GM19035 (cell line): ENCODE measurements around the gene CEP41.
"Not testable (repeated sequence)": the region's sequence is repeated elsewhere in the genome, so short reads cannot be mapped to it uniquely, and the experiment has no call there.

Experiments used
- ATAC-seq: cut with Tn5 transposase; IDR thresholded peaks from one replicate; pipeline ENCODE4 v1.9.1; 2021; ENCODE audit not compliant: unreplicated experiment

CEP41 gene

GRCh38 chr7:130463553-130464434 is 23.0 kb upstream of the CEP41 start:
- no peak for ATAC-seq

DNA sequence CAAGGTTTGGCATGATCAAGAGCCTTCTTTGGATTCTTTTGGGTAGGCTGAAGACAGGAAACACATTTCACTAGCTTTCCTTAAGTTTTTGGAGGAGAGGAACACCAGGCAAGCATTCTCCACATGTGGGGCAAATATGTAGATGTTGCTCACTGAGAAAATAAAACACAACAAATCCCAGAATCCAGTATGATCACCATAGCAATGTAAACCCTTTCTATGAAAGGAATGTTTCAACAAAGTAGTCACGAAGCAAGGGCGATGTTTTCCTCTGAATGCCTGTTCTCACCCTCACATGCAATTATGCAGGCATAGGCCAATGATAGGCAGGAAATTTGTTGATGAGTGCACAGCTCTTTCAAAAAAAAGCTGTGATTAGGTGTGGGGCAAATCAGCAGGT is 20.5 kb upstream of the CEP41 start:
- no peak for ATAC-seq

DNA sequence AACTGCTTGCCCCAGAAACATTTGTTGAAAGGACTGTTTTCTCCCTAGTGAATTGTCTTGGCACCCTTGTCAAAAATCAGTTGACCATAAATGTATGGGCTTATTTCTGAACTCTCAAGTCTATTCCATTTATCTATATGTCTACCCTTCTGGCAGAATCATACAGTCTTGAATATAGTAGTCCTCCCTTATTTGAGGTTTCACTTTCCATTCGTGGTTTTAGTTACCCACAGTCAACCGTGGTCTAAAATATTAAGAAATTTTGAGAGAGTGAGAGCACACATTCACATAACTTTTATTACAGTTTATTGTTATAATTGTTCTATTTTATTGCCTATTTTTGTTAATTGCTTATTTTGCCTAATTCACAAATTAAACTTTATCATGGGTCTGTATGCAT is 17.4 kb upstream of the CEP41 start:
- no peak for ATAC-seq

DNA sequence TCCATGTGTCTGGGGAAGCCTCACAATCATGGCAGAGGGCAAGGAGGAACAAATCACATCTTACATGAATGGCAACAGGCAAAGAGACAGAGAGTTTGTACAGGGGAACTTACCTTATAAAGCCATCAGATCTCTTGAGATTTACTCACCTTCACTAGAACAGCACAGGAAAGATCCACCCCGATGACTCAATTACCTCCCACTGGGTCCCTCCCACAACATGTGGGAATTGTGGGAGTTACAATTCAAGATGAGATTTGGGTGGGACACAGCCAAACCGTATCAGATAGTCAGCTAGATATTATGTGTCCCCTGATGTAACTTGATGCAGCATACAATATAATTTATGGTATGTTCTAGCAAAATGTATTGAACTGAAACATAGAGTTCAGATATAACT is 14.1 kb upstream of the CEP41 start:
- no peak for ATAC-seq

DNA sequence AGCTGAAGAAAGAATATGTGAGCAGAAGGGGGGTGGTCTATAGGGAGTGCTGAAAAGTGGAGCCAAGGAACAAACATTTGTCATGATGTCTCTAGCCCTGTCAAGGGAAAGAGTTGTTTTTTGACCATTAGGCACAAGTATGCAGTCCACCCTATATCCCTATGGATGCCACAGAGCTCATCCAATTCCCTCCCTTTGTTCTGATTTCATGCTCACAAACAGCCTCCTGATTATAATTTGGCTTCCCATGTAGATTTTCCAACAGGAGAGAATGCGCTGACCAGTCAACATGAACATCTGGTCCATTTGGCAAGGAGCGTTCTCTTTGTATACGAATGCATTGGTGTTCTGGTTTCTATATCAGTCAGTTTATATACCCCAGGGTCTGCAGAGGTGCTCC is 12.1 kb upstream of the CEP41 start:
- ATAC-seq, result no peak

DNA sequence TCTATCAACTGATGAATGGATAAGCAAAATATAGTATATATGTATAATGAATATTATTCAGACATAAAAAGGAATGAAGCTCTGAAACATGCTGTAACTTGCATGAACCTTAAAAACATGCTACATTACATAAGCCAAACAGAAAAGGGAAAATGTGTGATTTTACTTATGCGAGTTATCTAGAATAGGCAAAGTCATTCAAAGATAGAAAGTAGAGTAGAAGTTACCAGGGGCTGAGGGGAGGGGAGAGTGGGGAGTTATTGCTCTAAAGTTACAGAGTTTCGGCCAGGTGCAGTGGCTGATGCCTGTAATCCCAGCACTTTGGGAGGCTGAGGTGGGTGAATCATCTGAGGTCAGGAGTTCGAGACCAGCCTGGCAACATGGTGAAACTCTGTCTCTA is 10.5 kb upstream of the CEP41 start:
- not testable (repeated sequence) for ATAC-seq

DNA sequence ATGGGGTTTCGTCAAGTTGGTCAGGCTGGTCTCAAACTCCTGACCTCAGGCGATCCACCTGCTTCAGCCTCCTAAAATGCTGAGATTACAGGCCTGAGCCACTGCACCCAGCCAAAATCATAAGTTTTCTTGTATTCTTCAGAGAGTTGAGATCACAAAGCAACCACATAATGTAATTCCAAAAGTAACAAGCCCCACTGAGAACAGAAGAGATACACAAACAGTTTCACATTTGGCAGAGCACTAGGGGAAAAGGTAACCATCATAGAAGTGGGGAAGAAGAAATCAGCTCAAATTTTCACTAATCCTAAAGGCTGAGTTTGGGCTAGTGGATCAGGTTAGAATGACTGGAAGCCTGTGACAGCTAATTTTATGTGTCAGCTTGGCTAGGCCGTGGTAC is 5.4 kb upstream of the CEP41 start:
- ATAC-seq, result no peak

DNA sequence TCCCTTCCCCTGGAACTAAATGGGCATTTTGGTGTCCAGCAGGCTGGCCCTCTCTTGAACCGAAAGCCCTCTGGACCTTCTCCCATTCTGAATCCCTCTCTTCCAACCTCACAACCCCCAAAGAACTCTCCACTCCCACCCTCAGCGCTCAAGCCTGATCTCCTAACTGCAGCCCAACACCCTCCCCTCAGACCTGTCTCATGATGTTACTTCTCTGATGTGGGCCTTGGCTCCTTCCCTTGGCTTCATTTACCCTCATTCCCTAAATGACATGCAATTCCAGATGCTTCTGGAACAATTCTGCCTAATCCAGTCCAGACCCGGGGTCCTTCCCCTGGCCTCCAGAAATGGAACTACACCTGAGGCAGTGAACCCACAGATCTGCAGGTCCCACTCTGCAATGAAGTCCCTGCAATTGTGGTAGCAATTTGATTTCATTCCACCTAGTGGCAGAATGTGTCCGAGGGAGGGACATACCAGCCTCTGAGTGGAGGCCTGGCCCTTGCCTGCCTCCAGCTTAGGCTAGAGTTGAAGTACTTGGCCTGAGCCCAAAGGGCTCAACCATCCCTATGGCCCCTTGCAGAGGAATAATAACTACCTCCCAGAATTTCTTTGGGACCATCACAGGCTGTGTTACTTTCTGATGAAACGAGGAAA is 4.1 kb upstream of the CEP41 start:
- ATAC-seq, result no peak

- no peak for ATAC-seq
Observed at GRCh38 chr7:130444234-130444633, 3.4 kb upstream of the CEP41 start.

DNA sequence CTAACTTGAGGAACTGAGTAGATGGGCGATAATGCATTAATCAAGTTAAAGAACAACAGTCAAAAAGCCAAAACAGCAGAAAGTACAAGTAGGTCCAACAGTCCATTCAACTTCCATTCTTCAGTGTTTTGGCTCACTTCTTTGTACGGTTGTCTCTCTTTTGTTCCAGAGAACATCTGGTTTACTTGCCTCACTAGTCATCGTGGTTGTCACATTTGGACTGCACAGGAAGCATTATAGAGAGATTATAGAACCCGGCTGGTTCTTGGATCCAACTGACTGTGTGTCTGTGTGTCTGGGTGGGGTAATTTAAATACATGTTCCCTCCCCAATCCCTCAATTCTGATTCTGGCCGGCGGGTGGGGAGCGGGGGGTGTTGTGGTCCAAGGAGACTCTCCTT is 1.8 kb upstream of the CEP41 start:
- no peak for ATAC-seq

DNA sequence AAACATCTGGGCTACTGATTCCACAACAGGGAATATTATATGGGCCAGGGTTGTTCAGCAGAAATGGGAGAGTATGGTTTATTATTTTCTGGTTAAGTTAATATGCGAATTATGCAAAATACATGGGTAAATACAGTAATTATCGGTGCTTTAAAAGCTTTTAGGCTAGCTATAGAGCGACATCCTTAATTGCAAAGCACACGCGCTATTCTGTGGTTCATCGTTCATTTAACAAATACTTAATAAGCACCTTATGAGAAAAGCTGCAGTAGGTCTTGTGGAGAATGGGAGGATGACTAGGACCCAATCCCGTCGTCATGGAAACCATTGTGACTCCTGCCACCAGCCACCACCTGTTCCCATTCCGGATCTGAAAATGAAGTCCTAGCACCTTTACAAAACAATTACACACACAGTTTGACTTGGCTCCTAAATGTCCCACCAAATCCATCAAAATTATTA is 623 bp upstream of the CEP41 start:
- ATAC-seq, result peak; percentile 3

DNA sequence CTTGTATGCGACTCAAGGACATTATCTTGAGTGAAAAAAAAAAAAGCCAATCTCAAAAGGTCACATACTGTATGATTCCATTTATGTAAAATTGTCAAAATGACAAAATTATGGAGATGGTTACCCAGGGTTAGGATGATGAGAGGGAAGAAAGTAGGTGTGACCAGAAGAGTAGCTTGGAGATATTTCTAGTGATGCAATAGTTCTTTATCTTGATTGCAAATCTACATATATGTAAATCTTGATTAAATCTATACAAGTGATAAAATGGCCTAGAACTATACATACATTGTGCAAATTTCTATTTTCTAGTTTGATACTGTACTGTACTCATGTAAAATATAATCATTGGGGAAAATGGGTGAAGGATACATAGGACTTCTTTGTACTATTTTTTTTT is 4.6 kb downstream of the CEP41 start:
- ATAC-seq, result no peak

- ATAC-seq, result no peak
Observed at GRCh38 chr7:130435311-130435854, 5.4 kb downstream of the CEP41 start.

- no peak for ATAC-seq
Observed at GRCh38 chr7:130433301-130433700, 7.5 kb downstream of the CEP41 start.

GRCh38 chr7:130432886-130433285 is 7.9 kb downstream of the CEP41 start:
- ATAC-seq, result no peak

GRCh38 chr7:130430841-130431666 is 9.8 kb downstream of the CEP41 start:
- no peak for ATAC-seq

- no peak for ATAC-seq
Observed at GRCh38 chr7:130430115-130430514, 10.7 kb downstream of the CEP41 start.

- ATAC-seq, result no peak
Observed at GRCh38 chr7:130429019-130429418, 11.8 kb downstream of the CEP41 start.

GRCh38 chr7:130426564-130426963 is 14.3 kb downstream of the CEP41 start:
- ATAC-seq, result no peak

- no peak for ATAC-seq
Observed at GRCh38 chr7:130425796-130426195, 15.0 kb downstream of the CEP41 start.

GRCh38 chr7:130423501-130424037 is 17.2 kb downstream of the CEP41 start:
- no peak for ATAC-seq
